OCI-LY7 (cell line): ENCODE data around the gene RHOA. TPM values are rescaled to one million over a fixed set of nuclear protein-coding genes. Genes with fewer than 3 reads are reported as not detected.
A peak's percentile ranks its signal among the peaks of the same experiment; 100 is the strongest.

Source experiments
- BruUV-seq: library from RNA; stranded (reverse); fragments of 400-500 nt; replicated peaks from 2 replicates; lab custom pipeline; 2021; lab: Mats Ljungman, UMichigan
- CTCF ChIA-PET: fragments of 300-600 bp; sonication (Branson Sonifier 250); formaldehyde crosslinking; loops from one replicate; lab custom pipeline; 2022; ENCODE audit warnings: antibody characterized with exemption; ENCODE audit not compliant: unreplicated experiment; lab: Charles Lee
- POLR2A ChIA-PET: fragments of 300-600 bp; sonication (Branson Sonifier 250); formaldehyde crosslinking; loops from one replicate; lab custom pipeline; 2022; ENCODE audit warnings: antibody characterized with exemption; lab: Charles Lee
- DNase-seq: peaks from one replicate; pipeline ENCODE4 v3.0.0-alpha.2; 2015; ENCODE audit warnings: low spot score
- H2AFZ ChIP-seq: fragments of 200-600 bp; sonication (generic), shearing (Covaris generic); 2 replicates; pipeline ENCODE4 v1.6.1; 2014; ENCODE audit warnings: mild to moderate bottlenecking, antibody characterized with exemption, low read length, moderate library complexity
- H3K27ac ChIP-seq: fragments of 200-600 bp; sonication (generic); 2 replicates; pipeline ENCODE4 v1.5.1; 2014; ENCODE audit warnings: mixed run types, low read depth, mild to moderate bottlenecking, moderate library complexity, low read length, inconsistent platforms; ENCODE audit not compliant: poor library complexity, severe bottlenecking
- H3K36me3 ChIP-seq: fragments of 200-600 bp; sonication (generic); 2 replicates; pipeline ENCODE4 v1.6.1; 2014; ENCODE audit warnings: mild to moderate bottlenecking, antibody characterized with exemption, low read length, moderate library complexity, mixed read lengths; ENCODE audit not compliant: insufficient read depth
- H3K4me1 ChIP-seq: fragments of 200-600 bp; sonication (generic); 2 replicates; pipeline ENCODE4 v1.5.1; 2014; ENCODE audit warnings: mild to moderate bottlenecking, low read length; ENCODE audit not compliant: insufficient read depth, poor library complexity, severe bottlenecking
- H3K4me2 ChIP-seq: fragments of 200-600 bp; sonication (generic); 2 replicates; pipeline ENCODE4 v1.6.1; 2014; ENCODE audit warnings: mild to moderate bottlenecking, low read length
- H3K4me3 ChIP-seq: fragments of 200-600 bp; sonication (generic); 2 replicates; pipeline ENCODE4 v1.5.1; 2014; ENCODE audit warnings: mild to moderate bottlenecking, low read depth, low read length; ENCODE audit not compliant: poor library complexity, severe bottlenecking
- H3K79me2 ChIP-seq: fragments of 200-600 bp; sonication (generic); 2 replicates; pipeline ENCODE4 v1.6.1; 2016; ENCODE audit warnings: low read depth, mild to moderate bottlenecking, low read length, moderate library complexity, mixed read lengths; ENCODE audit not compliant: insufficient read depth
- H3K9me2 ChIP-seq: fragments of 200-600 bp; sonication (generic); 2 replicates; pipeline ENCODE4 v1.6.1; 2016; ENCODE audit warnings: mild to moderate bottlenecking, low read length, mixed read lengths; ENCODE audit not compliant: insufficient read depth
- H3K9me3 ChIP-seq: fragments of 200-600 bp; sonication (generic); 2 replicates; pipeline ENCODE4 v1.6.1; 2014; ENCODE audit warnings: mild to moderate bottlenecking, mixed run types, low read length, mixed read lengths
- H4K20me1 ChIP-seq: fragments of 200-600 bp; sonication (generic); 2 replicates; pipeline ENCODE4 v1.6.1; 2014; ENCODE audit warnings: mild to moderate bottlenecking, antibody characterized with exemption, low read length, moderate library complexity, mixed read lengths; ENCODE audit not compliant: insufficient read depth
- EZH2phosphoT487 ChIP-seq: fragments of 200-600 bp; sonication (generic); IDR thresholded peaks from 2 replicates; pipeline ENCODE4 v1.6.1; 2018; ENCODE audit warnings: low read depth, borderline replicate concordance, mild to moderate bottlenecking, mixed run types, antibody characterized with exemption, low read length, moderate library complexity, mixed read lengths
- intact Hi-C: fragments of 100-400 bp; cut with micrococcal nuclease; formaldehyde crosslinking; loops from one replicate; pipeline ENCODE4 v1.10.0; 2022; ENCODE audit not compliant: unreplicated experiment
- total RNA-seq, 2 experiments: library from RNA; depleted of rRNA in 1 of 2; stranded (reverse); fragments of >200 nt in 1 of 2; shearing (Covaris generic) in 1 of 2; gene quantifications; 2 replicates each; pipeline ENCODE4 v1.2.3, GENCODE V29; 2014 to 2022
- TF ChIP-seq, protein P1 (sequence below): fragments of 200-600 bp; sonication (generic); conservative IDR thresholded peaks from 2 replicates; pipeline ENCODE4 v1.5.1; 2014; ENCODE audit warnings: mild to moderate bottlenecking, antibody characterized with exemption, low read length, moderate library complexity, mixed read lengths

Gene RHOA
- total RNA-seq, 2 experiments from 2014 or later: 218 to 373 TPM

DNA sequence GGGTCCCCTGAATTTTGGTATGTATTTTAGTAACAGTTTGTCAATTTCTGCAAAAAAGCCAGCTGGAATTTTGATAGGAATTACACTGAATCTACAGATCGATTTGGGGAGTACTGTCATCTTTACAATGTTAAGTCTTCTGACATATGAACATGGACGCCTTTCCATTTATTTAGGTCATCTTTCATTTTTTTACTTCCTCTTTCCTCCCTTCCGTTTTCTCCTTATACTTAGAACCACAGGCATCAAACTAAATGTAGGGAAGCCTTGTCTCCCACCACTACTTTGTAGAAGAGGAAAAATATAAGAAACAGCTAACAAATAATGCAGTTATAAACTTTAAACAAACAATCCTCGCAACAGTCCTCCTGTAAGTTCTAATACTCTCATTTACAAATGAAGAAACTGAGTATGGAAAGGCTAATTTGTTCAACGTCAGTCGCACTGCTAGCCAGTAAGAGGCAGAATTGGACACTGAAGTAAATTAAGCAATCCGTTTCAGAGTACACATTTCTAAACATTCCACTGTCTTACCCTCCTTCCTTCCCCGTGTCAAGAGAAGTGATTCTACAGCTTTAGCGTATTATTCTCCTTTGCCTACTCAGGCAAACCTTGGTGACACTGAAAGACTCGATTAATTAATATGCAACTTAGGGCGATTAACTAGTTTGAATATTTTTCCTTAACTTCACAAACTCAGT, 25.6 kb downstream of the RHOA start:
- no TSS peak for BruUV-seq
- H3K79me2 ChIP-seq: peaks cover 99% of the 10 kb centered on the region
- peaks cover 12% of the 10 kb centered on the region; the same call in 1 of the 2 replicates for H4K20me1 ChIP-seq
- H3K4me2 ChIP-seq: peak overlapping the region; percentile 7; the same call in 1 of the 2 replicates
- TF ChIP-seq EZH2phosphoT487: no peak
- TF ChIP-seq, protein P1, sequence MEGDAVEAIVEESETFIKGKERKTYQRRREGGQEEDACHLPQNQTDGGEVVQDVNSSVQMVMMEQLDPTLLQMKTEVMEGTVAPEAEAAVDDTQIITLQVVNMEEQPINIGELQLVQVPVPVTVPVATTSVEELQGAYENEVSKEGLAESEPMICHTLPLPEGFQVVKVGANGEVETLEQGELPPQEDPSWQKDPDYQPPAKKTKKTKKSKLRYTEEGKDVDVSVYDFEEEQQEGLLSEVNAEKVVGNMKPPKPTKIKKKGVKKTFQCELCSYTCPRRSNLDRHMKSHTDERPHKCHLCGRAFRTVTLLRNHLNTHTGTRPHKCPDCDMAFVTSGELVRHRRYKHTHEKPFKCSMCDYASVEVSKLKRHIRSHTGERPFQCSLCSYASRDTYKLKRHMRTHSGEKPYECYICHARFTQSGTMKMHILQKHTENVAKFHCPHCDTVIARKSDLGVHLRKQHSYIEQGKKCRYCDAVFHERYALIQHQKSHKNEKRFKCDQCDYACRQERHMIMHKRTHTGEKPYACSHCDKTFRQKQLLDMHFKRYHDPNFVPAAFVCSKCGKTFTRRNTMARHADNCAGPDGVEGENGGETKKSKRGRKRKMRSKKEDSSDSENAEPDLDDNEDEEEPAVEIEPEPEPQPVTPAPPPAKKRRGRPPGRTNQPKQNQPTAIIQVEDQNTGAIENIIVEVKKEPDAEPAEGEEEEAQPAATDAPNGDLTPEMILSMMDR: no peak
- peaks cover 26% of the 10 kb centered on the region for H3K4me1 ChIP-seq
- no peak overlapping the region for H3K4me3 ChIP-seq
- H3K36me3 ChIP-seq: peaks cover 62% of the 10 kb centered on the region
- intact Hi-C loops: no loop called here
- CTCF ChIA-PET: no interaction called here
- no peak for DNase-seq
- H2AFZ ChIP-seq: no peak overlapping the region
- no peak overlapping the region for H3K27ac ChIP-seq
- H3K9me2 ChIP-seq: no peaks in the 10 kb centered on the region
- POLR2A ChIA-PET: interaction anchor here (0.6 kb wide), 1 partner anchor 43 kb away, joined by 3 read pairs; the partner anchor contains the start of gene NICN1
- H3K9me3 ChIP-seq: no peaks in the 10 kb centered on the region

DNA sequence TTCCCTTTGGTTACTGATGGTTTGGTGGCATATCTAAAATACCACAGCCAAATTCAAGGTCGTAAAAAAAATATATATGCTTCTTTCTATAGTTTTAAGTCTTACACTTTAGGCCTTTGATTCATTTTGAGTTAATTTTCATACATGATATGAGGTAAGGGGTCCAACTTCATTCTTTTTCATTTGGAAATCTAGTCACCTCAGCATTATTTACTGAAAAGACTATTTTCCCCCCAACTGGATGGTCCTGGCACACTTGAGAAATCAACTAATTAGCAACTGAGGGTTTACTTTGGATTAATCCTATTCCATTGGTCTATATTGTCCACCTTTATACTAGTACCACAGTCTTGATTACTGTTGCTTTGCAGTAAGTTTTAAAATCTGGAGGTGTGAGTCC, 26.2 kb downstream of the RHOA start:
- CTCF ChIA-PET: no interaction called here
- no peak for DNase-seq

More for the DNA sequence above, 26.2 kb downstream of the RHOA start:
- Histone ChIP-seq H3K4me2 (no peak overlapping the region), H3K27ac (no peak overlapping the region), H4K20me1 (peaks cover 12% of the 10 kb centered on the region; the same call in 1 of the 2 replicates), H3K4me1 (peaks cover 26% of the 10 kb centered on the region), H3K36me3 (peaks cover 61% of the 10 kb centered on the region), H3K79me2 (peaks cover 99% of the 10 kb centered on the region), H3K9me3 (no peaks in the 10 kb centered on the region), H3K4me3 (no peak overlapping the region), H3K9me2 (no peaks in the 10 kb centered on the region), H2AFZ (no peak overlapping the region)
- POLR2A ChIA-PET: interaction anchor here (0.6 kb wide), 1 partner anchor 44 kb away, joined by 3 read pairs; the partner anchor contains the start of gene NICN1
- intact Hi-C loops: no loop called here
- TSS peak; percentile 54 for BruUV-seq
- TF ChIP-seq, protein P1: no peak
- TF ChIP-seq EZH2phosphoT487: no peak
